ENCODE results near the gene TOX4.

TOX4 gene

GRCh38 chr14:21503376-21503775 lies 26.4 kb downstream of the TOX4 start:
- no peak for DNase-seq (ENCODE audit: low read depth in 2 of 2)

DNA sequence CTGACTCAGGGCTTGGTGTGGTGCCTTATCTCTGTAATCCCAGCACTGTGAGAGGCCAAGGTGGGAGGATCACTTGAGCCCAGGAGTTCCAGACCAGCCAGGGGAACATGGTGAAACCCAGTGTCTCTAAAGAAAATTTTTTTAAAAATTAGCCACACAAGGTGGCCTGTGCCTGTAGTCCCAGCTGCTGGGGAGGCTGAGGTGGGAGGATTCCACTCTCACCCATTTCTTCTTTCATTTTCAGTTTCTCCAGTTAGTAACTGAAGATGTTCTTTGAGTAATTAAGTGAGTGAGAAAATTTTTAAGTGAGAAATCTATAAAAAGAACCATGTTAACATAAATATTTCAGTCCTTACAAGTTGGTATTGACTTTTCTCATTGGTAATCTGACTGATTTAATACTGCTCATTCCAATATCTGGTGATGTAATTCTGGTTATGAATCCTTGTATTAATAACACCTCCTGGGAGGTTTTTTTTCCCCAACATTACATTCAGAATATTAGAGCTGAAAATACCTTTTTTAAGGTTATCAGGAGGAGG lies 28.1 kb downstream of the TOX4 start:
- no peak for DNase-seq (ENCODE audit: low read depth in 2 of 2)

DNA sequence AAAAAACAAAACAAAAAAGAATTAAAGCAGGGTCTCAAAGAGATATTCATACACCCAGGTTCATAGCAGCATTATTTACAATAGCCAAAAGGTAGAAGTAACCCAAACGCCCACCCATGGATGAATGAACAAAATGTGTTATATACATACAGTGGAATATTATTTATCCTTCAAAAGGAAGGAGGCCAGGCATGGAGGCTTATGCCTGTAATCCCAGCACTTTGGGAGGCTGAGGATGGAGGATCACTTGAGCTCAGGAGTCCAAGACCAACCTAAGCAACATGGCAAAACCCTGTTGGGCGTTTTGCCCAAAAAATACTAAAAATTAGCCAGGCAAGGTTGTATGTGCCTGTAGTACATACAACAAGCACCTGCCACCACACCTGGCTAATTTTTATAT lies 29.6 kb downstream of the TOX4 start:
- no peak for DNase-seq (ENCODE audit: low read depth in 2 of 2)

DNA sequence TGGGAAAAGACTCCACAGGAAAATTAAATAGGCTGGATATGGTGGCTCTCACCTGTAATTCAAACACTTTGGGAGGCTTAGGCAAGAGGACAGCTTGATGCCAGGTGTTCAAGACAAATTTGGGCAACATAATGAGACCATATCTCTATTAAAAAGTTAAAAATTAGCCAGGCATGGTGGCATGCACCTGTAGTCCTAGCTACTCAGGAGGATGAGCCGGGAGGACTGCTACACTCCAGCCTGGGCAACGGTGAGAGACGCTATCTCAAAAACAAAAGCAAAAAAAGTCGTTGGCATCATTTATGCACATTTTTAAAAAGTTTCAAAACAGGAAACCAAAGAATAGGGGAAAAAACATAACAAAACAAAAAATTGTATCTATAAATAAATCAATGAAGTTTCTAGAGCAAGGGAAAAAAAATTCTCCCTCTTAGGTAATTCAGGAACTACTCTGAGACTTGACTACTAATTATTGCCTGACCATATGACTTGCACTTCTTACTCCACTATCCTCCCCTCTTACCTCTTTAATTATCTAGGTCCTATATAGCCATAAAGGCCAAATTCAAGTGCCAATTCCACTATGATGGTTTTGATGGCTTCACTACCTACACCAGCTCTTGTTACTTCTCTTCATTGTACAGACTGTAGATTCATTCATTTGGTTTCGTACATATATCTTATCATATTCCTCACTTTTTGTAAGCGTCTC lies 32.6 kb downstream of the TOX4 start:
- no peak for DNase-seq (ENCODE audit: low read depth in 2 of 2)

DNA sequence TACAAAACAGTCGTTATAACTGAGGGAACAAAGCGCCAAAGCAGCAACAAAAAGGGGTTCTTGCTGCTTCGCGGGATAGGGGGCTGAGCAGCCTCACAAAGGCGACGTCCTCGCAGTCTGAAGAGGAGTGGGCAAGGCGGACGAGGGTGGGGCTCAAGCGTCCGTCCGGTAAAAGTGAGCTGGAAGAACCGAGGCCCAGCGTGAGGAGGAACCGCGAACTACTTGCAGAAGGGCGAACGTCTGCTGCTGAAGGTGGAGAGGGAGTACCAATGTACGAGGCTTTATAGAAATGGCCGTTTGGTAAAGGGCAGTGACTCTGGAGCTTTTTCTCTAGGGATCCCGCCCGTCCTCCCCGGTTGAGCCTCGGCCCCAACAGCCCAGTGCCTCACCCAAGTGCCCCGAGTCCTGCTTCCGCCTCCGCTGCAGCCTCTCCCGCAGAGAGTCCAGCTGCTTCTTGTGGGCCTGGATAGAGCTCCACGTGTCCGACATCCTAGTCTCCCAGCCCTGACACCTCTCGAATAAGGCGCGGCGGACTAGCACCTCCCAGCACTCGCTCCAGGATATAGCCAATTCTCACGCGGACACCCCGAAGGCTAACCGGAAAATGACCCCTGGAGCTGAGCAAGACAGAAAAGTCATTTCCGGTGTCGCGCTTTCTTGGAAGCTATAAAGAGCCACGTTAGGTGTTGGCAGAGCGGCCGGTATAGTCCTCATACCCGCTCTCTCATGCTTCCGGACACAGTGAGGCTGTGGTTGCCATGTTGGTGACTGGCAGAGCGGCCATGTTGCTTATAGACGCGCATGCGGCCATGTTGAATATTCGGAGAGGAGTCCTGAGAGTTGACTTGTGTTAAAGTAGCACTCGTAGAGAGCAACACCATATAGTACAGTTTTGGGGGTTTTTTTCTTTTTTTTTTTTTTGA lies 34.0 kb downstream of the TOX4 start, which contains the start of gene METTL3:
Gene METTL3 (minus strand): TSS at position 606 of the 923 bp plus-strand sequence. CDS start 117 bp downstream, at position 489.
- peak; percentile 86 for DNase-seq (ENCODE audit: low read depth in 2 of 2)

DNA sequence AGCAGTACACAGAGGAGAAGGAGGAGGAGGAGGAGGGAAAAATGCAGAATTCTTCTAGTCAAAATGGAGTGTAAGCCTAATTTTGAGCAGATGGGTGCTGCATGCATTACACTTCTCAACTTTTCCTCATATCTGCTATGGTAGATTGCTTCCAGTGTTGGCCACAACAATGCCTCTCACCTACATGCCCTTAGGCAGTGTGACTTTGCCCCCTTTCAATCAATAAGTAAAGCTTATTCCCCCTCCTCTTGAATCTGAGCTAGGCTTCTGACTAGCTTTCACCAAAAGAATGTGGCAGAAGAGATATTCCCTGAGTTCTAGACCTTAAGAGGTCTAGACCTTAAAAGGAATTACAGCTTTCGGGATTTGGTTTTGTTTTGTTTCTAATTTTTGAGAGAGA lies 37.3 kb downstream of the TOX4 start:
- DNase-seq (ENCODE audit: low read depth in 2 of 2) = no peak

- no peak for DNase-seq (ENCODE audit: low read depth in 2 of 2)
Measured at GRCh38 chr14:21518725-21519124, 41.7 kb downstream of the TOX4 start.

DNA sequence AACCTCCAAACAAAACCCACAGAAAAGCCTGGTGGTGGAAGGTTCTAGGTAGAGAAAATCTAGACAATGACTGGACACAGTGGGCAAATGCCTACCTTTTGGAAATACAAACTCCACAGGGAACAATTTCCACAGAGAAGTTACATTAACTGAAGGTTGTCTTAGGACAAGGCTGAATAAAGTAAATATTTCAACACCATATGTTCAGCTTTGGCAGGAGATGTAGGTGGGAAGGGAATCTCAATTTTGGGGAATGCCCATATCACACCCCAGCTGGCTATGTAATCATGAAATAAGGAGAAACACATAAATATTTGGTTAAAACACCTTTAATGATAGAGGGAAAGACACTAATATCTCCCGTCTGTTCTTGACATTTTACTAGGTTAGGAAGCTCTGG lies 43.8 kb downstream of the TOX4 start:
- DNase-seq (ENCODE audit: low read depth in 2 of 2) = no peak

GRCh38 chr14:21521501-21521900 lies 44.5 kb downstream of the TOX4 start:
- no peak for DNase-seq (ENCODE audit: low read depth in 2 of 2)

DNA sequence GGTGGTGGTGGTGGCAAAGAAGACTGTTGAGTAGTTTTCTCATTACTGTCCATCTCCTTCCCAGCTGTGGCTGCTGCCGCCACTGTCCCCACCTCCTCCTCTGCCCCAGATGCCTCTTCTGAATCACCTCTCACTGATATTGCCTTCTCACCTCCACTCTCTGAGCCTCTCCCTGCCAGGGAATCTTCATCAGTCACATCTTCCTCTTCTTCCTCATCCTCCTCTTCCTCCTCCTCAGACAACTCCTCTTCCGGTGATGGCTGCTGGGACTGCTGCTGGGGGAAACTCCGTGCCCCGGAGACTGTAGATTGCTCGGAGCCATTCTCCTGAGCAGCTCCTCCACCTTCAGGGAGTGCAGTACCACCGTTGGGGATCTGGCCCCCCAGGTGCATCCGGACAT lies 46.2 kb downstream of the TOX4 start:
- DNase-seq (ENCODE audit: low read depth in 2 of 2) = no peak

GRCh38 chr14:21524575-21525490 lies 47.8 kb downstream of the TOX4 start:
- DNase-seq (ENCODE audit: low read depth in 2 of 2) = no peak

DNA sequence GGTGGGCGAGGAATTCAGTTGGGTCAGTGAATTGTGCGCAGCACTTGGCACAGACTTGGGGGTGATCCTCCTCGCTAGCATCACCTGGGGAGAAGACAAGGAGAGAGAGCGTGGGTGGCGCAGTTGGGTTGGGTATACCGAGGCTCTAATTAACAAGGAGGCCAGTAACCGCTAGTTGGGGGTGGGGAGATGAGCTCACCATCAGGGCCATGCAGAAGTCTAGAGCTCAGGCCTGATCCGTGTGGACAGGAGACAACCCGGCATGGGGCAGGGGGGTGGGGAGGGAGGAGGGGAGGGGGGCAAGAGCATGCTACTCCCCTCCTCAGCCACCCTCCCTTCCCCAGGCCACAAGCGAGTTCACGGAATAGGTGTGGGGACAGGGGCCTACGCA lies 48.6 kb downstream of the TOX4 start:
- no peak for DNase-seq (ENCODE audit: low read depth in 2 of 2)

- peak; percentile 47 to 57 for DNase-seq (ENCODE audit: low read depth in 2 of 2)
Measured at GRCh38 chr14:21525962-21526671, 49.1 kb downstream of the TOX4 start, which contains the start of gene SALL2. Gene SALL2 (minus strand): TSS chr14:21526346. CDS start chr14:21526127, 219 bp downstream.

GRCh38 chr14:21526672-21527317 lies 49.8 kb downstream of the TOX4 start:
- no peak for DNase-seq (ENCODE audit: low read depth in 2 of 2)

DNA sequence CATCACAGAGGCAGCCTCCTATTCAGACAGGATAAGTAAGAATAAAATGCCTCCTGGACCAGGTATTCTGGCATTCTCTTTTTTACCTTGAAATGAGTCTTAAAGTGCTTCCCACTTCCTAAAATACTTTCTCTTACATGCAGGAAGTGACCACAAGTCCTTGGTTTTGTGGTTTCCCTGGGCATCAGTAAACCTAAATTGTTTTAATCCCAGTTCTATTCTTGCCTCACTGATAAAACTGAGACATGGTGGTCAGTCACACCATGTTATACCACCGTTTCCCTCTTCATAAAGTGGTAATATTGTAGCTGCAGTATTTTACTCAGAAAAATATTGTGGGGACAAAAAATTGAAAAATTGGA lies 50.3 kb downstream of the TOX4 start:
- no peak for DNase-seq (ENCODE audit: low read depth in 2 of 2)

GRCh38 chr14:21528381-21529348 lies 51.7 kb downstream of the TOX4 start:
- no peak for DNase-seq (ENCODE audit: low read depth in 2 of 2)

- DNase-seq (ENCODE audit: low read depth in 2 of 2) = no peak
Measured at GRCh38 chr14:21529515-21529914, 52.5 kb downstream of the TOX4 start.

- DNase-seq (ENCODE audit: low read depth in 2 of 2) = no peak
Measured at GRCh38 chr14:21533294-21533693, 56.3 kb downstream of the TOX4 start.

GRCh38 chr14:21534576-21534975 lies 57.6 kb downstream of the TOX4 start:
- no peak for DNase-seq (ENCODE audit: low read depth in 2 of 2)

Measured in stimulated activated CD8-positive, alpha-beta memory T cell treated with anti-CD3 and anti-CD28 coated beads, Interleukin-15, amount 100 ng/mL, for 48 hours (primary cell).